GM12874 (cell line): ENCODE measurements around the gene CDH18.

Source experiments
- TF ChIP-seq, protein P1 (sequence below): IDR thresholded peaks from 2 replicates; pipeline ENCODE4 v1.5.1; 2011; ENCODE audit warnings: low read depth, mild to moderate bottlenecking, control low read depth, low read length, moderate library complexity; ENCODE audit not compliant: insufficient read depth

The CDH18 gene

DNA sequence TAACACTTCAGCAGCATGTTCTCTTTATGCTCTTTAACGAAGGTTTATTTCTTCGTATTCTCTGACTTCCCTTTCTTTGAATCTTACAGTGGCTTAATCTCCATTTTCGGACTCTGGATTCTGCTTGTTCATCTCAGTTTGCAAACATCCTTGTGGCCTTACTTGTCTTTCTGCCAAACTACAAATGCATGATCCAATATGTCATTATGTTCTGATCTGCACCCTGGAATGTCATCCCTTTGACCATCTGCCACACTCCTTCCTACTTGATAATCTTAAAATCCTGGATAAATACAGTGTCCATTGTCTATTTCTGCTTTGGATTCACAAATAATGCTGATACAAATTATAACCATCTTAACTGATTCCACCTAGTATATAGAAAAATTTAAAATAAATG lies 499.2 kb downstream of the CDH18 start:
- TF ChIP-seq, protein P1, sequence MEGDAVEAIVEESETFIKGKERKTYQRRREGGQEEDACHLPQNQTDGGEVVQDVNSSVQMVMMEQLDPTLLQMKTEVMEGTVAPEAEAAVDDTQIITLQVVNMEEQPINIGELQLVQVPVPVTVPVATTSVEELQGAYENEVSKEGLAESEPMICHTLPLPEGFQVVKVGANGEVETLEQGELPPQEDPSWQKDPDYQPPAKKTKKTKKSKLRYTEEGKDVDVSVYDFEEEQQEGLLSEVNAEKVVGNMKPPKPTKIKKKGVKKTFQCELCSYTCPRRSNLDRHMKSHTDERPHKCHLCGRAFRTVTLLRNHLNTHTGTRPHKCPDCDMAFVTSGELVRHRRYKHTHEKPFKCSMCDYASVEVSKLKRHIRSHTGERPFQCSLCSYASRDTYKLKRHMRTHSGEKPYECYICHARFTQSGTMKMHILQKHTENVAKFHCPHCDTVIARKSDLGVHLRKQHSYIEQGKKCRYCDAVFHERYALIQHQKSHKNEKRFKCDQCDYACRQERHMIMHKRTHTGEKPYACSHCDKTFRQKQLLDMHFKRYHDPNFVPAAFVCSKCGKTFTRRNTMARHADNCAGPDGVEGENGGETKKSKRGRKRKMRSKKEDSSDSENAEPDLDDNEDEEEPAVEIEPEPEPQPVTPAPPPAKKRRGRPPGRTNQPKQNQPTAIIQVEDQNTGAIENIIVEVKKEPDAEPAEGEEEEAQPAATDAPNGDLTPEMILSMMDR = no peak

- TF ChIP-seq, protein P1 = no peak
Measured at GRCh38 chr5:19487480-19487879, 500.5 kb downstream of the CDH18 start.

- TF ChIP-seq, protein P1 = no peak
Measured at GRCh38 chr5:19479562-19479961, 508.4 kb downstream of the CDH18 start.

DNA sequence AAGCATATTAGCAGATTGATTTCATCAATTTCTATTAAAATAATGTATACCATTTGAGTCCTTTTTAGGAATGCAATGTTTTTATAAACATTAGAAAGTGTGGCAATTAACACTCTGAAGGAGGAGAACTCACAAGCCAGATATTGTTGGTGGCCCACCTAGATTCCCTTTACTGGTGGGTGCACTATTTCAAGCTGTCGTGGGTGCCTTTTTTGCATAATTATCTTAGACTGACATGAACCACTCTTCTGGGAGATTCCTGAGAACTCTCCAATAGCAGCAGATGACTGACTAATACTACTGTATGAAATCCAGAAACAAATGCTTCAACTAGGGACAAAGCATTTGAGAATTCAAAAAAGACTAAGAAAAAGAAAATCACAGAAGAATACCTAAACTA lies 526.0 kb downstream of the CDH18 start:
- TF ChIP-seq, protein P1 = no peak

DNA sequence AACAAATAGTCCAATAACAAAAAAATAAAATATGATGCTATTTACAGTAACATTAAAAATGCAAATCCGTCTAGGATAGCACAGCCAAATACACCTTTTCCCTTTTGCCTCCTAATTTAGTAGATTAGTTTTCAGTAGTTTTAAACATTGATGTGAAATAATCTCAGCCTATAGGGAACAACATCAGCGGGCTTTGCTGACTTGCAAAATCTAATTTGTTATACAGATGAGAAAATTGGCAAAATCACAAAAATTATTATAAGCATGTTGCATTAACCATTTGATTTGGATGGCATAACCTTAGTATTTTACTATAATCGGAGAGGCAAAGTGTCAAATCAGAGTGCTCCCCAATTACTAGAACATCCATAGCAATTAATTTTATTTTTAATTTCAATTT lies 563.5 kb downstream of the CDH18 start:
- TF ChIP-seq, protein P1 = no peak
